ENCODE results near the gene DHODH.

Gene DHODH

DNA sequence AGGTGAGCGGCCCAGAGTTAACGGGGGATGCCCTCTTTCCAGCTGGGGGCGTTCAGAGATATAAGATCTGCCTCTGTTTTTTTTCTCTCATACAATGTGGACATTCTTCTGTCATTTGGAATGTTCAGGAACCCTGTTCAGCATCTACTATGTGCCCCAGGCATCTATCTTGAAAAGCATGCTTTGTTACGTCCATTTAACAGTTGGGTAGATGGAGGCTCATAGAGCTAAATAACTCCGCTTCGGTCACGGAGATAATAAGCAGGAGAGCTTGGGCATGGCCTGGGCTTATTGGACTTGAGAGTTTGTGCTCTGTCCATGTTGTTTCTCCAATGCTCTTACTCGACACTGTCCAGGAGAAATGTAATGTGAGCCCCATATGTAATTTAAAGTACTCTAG is 6.1 kb downstream of the DHODH start:
- H3K27ac ChIP-seq, result no peak overlapping the region
- TF ChIP-seq, protein P1, sequence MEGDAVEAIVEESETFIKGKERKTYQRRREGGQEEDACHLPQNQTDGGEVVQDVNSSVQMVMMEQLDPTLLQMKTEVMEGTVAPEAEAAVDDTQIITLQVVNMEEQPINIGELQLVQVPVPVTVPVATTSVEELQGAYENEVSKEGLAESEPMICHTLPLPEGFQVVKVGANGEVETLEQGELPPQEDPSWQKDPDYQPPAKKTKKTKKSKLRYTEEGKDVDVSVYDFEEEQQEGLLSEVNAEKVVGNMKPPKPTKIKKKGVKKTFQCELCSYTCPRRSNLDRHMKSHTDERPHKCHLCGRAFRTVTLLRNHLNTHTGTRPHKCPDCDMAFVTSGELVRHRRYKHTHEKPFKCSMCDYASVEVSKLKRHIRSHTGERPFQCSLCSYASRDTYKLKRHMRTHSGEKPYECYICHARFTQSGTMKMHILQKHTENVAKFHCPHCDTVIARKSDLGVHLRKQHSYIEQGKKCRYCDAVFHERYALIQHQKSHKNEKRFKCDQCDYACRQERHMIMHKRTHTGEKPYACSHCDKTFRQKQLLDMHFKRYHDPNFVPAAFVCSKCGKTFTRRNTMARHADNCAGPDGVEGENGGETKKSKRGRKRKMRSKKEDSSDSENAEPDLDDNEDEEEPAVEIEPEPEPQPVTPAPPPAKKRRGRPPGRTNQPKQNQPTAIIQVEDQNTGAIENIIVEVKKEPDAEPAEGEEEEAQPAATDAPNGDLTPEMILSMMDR (IDR thresholded peaks at IDR 0.05), result no peak

GRCh38 chr16:72015124-72015523 is 6.6 kb downstream of the DHODH start:
- no peak for DNase-seq (ENCODE audit: low spot score)
- TF ChIP-seq, protein P1 (IDR thresholded peaks at IDR 0.05), result no peak
- no peak overlapping the region for H3K27ac ChIP-seq
- no peak overlapping the region for H3K4me3 ChIP-seq

More for the DNA sequence above, 6.1 kb downstream of the DHODH start:
- DNase-seq (ENCODE audit: low spot score), result no peak
- no peak overlapping the region for H3K4me3 ChIP-seq

DNA sequence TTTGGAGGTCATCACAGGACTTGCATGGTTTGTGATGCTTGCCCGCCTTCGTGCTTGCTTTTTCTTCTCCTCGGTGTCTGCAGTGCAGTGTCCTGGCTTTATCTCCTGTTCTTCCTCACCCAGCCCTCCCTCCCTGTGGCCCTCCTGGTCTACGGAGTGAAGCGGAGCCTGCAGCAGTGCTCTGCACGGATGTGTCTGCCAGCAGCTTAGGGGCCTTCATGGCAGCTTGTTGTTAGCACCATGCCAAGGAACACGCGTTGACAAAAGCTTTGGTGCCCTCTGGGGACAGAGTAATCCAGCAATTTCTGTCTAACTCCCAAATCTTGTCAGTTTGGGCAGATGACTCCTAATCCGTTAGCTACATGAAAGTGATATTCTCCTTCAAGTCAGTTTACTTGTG is 9.9 kb downstream of the DHODH start:
- H3K4me3 ChIP-seq, result no peak overlapping the region
- H3K27ac ChIP-seq, result no peak overlapping the region
- TF ChIP-seq, protein P1 (IDR thresholded peaks at IDR 0.05), result no peak
- DNase-seq (ENCODE audit: low spot score), result no peak

DNA sequence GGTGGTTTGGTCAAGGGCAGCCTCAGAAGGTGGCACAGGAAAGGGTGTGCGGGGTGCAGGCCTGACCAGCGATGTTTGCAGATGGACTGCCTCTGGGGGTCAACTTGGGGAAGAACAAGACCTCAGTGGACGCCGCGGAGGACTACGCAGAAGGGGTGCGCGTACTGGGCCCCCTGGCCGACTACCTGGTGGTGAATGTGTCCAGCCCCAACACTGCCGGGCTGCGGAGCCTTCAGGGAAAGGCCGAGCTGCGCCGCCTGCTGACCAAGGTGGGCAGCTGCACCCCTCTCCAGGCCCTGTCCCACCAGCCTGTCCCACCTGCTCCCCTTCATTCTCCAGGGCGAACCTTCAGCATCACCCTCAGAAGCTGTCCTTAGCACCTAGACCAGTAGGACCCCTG is 12.5 kb downstream of the DHODH start:
- no peak for DNase-seq (ENCODE audit: low spot score)
- TF ChIP-seq, protein P1 (IDR thresholded peaks at IDR 0.05), result no peak
- H3K27ac ChIP-seq, result no peak overlapping the region
- H3K4me3 ChIP-seq, result no peak overlapping the region

DNA sequence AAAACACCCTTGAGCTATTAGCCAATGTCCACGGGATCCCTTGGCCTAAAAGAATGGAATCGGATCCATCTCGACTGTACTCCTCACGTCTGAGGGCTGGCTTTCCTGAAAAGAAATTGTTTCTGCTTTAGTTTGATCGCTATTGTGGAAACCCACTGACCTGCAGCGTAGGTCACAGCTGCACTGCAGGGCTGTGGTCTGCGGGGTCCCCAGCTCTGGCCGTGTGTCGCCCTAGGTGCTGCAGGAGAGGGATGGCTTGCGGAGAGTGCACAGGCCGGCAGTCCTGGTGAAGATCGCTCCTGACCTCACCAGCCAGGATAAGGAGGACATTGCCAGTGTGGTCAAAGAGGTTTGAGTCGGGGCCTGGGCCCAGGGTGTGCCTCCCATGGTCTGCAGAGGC is 13.6 kb downstream of the DHODH start:
- TF ChIP-seq, protein P1 (IDR thresholded peaks at IDR 0.05), result no peak
- DNase-seq (ENCODE audit: low spot score), result no peak
- Histone ChIP-seq H3K27ac (no peak overlapping the region), H3K4me3 (no peak overlapping the region)

DNA sequence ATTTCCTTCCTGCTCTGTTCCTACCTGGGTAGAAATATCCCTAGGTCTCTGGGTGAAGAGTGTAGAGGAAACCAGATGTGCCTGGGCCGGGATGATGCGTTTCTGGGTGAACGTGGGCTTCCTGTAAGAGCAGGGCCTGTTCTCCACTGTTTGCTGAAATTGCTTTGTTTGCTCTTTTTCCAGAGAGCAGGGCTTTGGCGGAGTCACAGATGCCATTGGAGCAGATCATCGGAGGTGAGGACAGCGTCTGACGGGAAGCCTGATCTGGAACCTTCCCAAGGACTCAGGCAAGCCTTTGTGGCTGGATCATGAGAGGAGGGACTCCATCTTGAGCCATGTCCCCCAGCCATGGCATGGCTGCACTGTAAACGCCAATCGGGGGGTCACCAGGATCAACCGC is 15.4 kb downstream of the DHODH start:
- H3K4me3 ChIP-seq, result no peak overlapping the region
- TF ChIP-seq, protein P1 (IDR thresholded peaks at IDR 0.05), result no peak
- no peak overlapping the region for H3K27ac ChIP-seq
- DNase-seq (ENCODE audit: low spot score), result no peak

DNA sequence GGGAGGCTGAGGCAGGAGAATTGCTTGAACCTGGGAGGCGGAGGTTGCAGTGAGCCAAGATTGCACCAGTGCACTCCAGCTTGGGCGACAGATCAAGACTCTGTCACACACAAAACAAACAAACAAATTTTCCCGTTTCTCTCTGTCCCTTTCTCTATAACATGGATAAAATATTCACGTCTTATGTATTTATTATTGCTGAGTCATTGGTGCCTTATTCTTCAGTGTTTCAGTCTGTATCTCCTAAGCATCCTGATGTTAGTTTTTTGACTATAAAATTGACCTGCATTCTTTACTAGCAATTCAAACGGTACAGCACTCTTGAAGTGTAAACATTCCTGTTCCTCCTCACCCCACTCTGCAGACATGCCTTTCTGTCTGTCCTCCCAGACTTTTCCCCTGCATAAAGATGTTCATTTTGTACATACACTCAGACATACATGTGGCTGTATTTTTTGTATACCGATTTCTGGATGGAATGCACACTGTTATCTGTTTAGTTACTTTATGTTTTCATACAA is 16.4 kb downstream of the DHODH start:
- no peak overlapping the region for H3K4me3 ChIP-seq
- TF ChIP-seq, protein P1 (IDR thresholded peaks at IDR 0.05), result no peak
- no peak for DNase-seq (ENCODE audit: low spot score)
- no peak overlapping the region for H3K27ac ChIP-seq
